ENCODE data around the gene FOXP3. TPM values are rescaled to one million over a fixed set of nuclear protein-coding genes. Genes with fewer than 3 reads are reported as not detected.

Gene FOXP3
- total and polyA plus RNA-seq, 2 donors (not counting 3 experiments of a cell fraction or from before 2014, with no cell fraction given) = 0.06 TPM; not detected in 1

DNA sequence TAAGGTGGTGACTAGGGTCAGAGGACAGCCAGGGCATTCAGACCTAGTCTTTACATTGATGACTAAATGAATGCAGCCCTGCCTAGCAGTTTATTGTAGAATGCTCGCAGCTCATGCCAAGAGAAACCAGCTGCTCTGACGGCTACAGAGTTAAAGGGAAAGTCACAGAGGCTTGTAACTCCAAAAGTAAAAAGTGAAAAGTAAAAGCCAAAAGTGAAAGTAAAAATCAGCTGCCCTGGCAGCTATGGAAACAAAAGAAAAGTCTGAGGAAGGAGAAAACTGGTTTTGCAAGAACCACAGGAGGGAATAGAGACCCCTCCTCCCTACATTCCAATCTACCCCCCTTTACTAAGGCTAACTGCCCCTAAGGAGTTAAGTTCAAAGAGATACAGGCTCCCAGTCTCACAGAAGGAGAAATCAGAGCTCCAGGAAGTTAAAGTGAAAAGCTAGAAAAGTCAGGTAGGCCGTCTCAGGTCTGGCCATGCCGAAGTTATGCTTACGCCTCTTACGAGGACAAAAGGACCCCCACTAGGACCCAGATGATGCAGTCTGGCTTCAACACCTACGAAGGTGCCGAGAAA, 45.0 kb upstream of the FOXP3 start:
- Histone ChIP-seq H3K36me3 (ENCODE audit: control insufficient read depth in 2 of 2, extremely low read depth in 1 of 2, insufficient read depth in 2 of 2, low read length in 2 of 2) (no peaks in the 10 kb centered on the region), H3K9ac (replicated peaks; ENCODE audit: extremely low read depth, insufficient read depth, low read length) (peak overlapping the region; percentile 9), H3K27me3 (ENCODE audit: control insufficient read depth in 2 of 2, insufficient read depth in 2 of 2, low read length in 2 of 2) (no peaks in the 10 kb centered on the region), H3K9me1 (replicated peaks; ENCODE audit: control insufficient read depth, extremely low read depth, insufficient read depth, low read length) (no peaks in the 10 kb centered on the region), H4K20me1 (replicated peaks; ENCODE audit: control insufficient read depth, extremely low read depth, insufficient read depth, low read length) (no peaks in the 10 kb centered on the region), H3K79me2 (ENCODE audit: control insufficient read depth, insufficient read depth, low read length) (no peaks in the 10 kb centered on the region), H2AFZ (ENCODE audit: low read depth, low read length) (peak overlapping the region; percentile 83), H3K4me2 (ENCODE audit: insufficient read depth, low read length) (peak overlapping the region; percentile 72), H3K4me1 (ENCODE audit: control insufficient read depth, extremely low read depth, insufficient read depth, low read length) (no peaks in the 10 kb centered on the region), H3K4me3 (replicated peaks in 1 of 3; ENCODE audit: insufficient read depth in 1 of 3, low read depth in 1 of 3, low read length in 3 of 3) (peak overlapping the region in 2 of 3 experiments; percentile 5 to 36), H3K27ac (ENCODE audit: insufficient read depth, low read depth, low read length) (no peak overlapping the region), H3K9me3 (replicated peaks; ENCODE audit: control insufficient read depth, insufficient read depth, low read length) (no peaks in the 10 kb centered on the region)
- ChIA-PET CTCF (no interaction called here), POLR2A (no interaction called here)
- TF ChIP-seq POLR2A (IDR thresholded peaks at IDR 0.05; ENCODE audit: low read depth, low read length) (no peak), JUN (IDR thresholded peaks at IDR 0.05; ENCODE audit: borderline replicate concordance, insufficient read depth, insufficient read length, low read depth) (no peak), FOS (IDR thresholded peaks at IDR 0.05; ENCODE audit: borderline replicate concordance, insufficient read depth, low read length) (no peak), GATA2 (IDR thresholded peaks at IDR 0.05; ENCODE audit: insufficient read depth, insufficient read length, low read depth, low read length) (no peak), POLR2AphosphoS5 (IDR thresholded peaks at IDR 0.05; ENCODE audit: insufficient read depth, low read depth, low read length) (no peak), MYC (IDR thresholded peaks at IDR 0.05; ENCODE audit: low read depth, low read length) (no peak), EZH2 (IDR thresholded peaks at IDR 0.05; ENCODE audit: borderline replicate concordance, low read depth, low read length, severe bottlenecking) (no peak)
- TF ChIP-seq, protein P1, sequence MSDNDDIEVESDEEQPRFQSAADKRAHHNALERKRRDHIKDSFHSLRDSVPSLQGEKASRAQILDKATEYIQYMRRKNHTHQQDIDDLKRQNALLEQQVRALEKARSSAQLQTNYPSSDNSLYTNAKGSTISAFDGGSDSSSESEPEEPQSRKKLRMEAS (IDR thresholded peaks at IDR 0.05; ENCODE audit: insufficient read depth, insufficient read length) = no peak
- TF ChIP-seq, protein P2, sequence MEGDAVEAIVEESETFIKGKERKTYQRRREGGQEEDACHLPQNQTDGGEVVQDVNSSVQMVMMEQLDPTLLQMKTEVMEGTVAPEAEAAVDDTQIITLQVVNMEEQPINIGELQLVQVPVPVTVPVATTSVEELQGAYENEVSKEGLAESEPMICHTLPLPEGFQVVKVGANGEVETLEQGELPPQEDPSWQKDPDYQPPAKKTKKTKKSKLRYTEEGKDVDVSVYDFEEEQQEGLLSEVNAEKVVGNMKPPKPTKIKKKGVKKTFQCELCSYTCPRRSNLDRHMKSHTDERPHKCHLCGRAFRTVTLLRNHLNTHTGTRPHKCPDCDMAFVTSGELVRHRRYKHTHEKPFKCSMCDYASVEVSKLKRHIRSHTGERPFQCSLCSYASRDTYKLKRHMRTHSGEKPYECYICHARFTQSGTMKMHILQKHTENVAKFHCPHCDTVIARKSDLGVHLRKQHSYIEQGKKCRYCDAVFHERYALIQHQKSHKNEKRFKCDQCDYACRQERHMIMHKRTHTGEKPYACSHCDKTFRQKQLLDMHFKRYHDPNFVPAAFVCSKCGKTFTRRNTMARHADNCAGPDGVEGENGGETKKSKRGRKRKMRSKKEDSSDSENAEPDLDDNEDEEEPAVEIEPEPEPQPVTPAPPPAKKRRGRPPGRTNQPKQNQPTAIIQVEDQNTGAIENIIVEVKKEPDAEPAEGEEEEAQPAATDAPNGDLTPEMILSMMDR (IDR thresholded peaks at IDR 0.05; ENCODE audit: extremely low read depth in 1 of 2, insufficient read depth in 1 of 2, low read depth in 1 of 2, low read length in 2 of 2) = no peak
- FAIRE-seq (no peak), DNase-seq (ENCODE audit: low read depth, low spot score) (peak; percentile 10)
- dilution Hi-C loops (cut with MboI; ENCODE audit: extremely low pct_ligation_motif_present, low sequenced_read_pairs) (no loop called here), intact Hi-C loops (cut with micrococcal nuclease) (no loop called here)
- BruUV-seq (replicated peaks) = no TSS peak

Data from endothelial cell of umbilical vein (primary cell).